MM.1S (cell line): ENCODE data around the gene CCDC194.

Experiments used
- CTCF ChIP-seq: fragments of 300-600 bp; sonication (generic); IDR thresholded peaks from 2 replicates; pipeline ENCODE4 v1.5.1; 2016; ENCODE audit warnings: antibody characterized with exemption, low read length, mixed read lengths
- EZH2 ChIP-seq: fragments of 300-600 bp; sonication (generic); optimal IDR thresholded peaks from 2 replicates; pipeline ENCODE3; 2017; ENCODE audit warnings: low read depth, mild to moderate bottlenecking, antibody characterized with exemption, low read length, mixed read lengths

- TF ChIP-seq CTCF (peak; percentile 76), EZH2 (no peak)
Observed at GRCh38 chr19:17390665-17391370, 3.2 kb downstream of the CCDC194 start.
